Hematopoietic multipotent progenitor cell (in vitro differentiated cells): Measurements from ENCODE around the gene CHMP2A. TPM values are rescaled to one million over a fixed set of nuclear protein-coding genes. Genes with fewer than 3 reads are reported as not detected.

Experiments
- DNase-seq, 3 donors: peaks; one replicate each; pipeline ENCODE4 v3.0.0-alpha.2; 2011 to 2015; ENCODE audit warnings: low read depth in 2 of 3, low spot score in 2 of 3
- total RNA-seq: library from RNA; depleted of rRNA; stranded (reverse); fragments of >200 nt; gene quantifications from one replicate; pipeline ENCODE4 v1.2.3, GENCODE V29; 2012

CHMP2A gene
- total RNA-seq, 1 donor = 59.8 TPM

DNA sequence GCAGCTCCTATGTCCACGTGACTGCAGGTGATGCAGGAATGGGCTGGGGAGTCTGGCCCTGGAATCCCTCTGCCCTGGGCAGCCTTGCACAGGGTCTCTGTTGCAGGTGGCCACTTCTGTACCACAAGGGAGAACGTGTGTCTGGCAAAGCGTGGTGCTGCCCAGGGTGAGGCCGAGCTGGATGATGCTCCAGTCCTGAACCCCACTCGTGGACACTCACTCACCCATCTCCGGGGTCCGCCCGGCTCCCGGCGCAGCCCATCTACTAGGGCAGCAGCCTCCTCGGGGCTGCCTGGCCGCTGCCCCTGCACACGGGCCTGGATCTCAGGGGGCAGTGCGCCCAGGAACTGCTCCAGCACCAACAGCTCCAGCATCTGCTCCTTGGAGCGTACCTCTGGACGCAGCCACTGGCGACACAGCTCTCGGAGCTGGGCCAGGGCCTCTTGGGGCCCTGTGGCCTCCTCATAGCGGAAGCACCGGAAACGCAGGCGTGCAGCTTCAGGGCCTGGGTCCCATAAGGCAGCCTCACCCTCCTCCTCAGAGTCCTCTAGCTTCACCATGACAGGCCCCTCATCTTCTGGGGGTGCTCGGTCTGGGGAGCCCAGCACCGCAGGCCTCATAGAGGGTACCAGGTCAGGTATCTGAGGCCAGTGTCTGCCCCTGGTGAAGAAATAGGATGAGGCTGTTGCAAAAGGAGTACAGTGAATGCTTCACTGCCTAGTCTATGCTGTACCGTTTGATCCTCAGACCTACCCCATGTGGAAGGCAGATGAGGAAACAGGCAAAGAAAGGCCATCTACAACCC, 16.1 kb upstream of the CHMP2A start:
- DNase-seq = no peak

GRCh38 chr19:58569943-58570670, 15.2 kb upstream of the CHMP2A start:
- no peak for DNase-seq

DNA sequence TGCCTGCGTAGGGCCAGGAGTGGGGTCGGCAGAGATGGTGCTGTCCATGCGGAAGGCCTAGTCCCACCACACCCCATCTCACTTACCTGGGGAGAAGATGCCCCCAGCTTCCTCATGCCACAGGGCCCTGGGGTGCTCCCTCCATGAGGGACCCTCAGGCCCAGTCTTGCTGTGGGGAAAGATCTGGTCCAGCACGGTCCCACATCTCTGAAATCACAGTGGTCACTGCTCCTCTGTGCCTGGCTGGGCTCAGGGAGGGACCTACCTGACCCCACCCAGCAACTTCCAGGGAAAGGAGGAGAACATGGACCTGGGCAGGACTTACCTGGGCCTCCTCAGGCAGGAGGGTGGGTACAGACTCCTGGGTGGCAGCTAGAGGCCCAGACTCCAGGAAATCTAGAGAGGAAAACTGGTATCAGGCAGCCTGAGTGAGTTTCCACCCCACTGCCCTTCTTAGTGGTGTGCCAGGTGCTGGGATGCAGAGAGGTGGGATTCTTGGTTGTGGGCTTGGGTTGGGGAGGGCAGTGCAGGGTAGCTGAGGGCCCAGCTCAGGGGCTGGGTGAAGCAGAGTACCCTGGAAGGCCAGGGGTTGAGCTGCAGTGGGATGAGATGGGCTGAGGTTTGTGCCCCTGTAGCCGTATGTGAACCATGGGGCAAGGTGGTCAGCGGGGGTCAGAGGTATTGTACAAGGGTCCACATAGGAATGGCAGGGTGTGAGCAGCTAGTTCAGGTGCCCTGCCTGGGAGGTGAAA, 14.5 kb upstream of the CHMP2A start:
- no peak for DNase-seq

GRCh38 chr19:58568453-58569130, 13.7 kb upstream of the CHMP2A start:
- DNase-seq = no peak

- DNase-seq = no peak
These were observed 12.1 kb upstream of the CHMP2A start for GRCh38 chr19:58566989-58567388.

- DNase-seq = no peak
These were observed 8.9 kb upstream of the CHMP2A start for GRCh38 chr19:58563823-58564222.

DNA sequence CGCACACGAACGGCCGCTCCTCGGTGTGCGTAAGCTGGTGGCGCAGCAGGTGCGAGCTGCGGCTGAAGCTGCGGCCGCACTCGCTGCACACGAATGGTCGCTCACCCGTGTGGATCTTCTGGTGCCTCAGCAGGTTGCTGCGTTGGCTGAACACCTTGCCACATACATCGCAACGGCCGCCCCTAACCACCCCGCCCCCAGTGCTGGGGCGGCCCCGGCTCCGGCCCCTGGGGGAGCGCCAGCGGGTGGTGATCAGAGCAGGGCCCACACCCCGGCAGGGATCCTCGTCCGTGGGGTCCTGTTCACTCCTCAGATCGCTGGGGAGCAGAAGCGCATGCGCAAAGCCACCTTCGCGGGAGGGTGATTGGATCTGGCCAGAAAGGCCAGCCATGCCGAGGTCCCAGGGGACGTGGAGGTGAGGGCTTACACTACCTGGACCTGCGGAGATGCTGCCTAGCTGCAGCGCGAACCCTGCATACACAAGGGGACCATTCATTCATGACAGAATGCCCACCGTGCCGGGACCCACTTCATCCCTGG, 8.2 kb upstream of the CHMP2A start:
- peak in 1 of 3 donors; percentile 29 for DNase-seq

DNA sequence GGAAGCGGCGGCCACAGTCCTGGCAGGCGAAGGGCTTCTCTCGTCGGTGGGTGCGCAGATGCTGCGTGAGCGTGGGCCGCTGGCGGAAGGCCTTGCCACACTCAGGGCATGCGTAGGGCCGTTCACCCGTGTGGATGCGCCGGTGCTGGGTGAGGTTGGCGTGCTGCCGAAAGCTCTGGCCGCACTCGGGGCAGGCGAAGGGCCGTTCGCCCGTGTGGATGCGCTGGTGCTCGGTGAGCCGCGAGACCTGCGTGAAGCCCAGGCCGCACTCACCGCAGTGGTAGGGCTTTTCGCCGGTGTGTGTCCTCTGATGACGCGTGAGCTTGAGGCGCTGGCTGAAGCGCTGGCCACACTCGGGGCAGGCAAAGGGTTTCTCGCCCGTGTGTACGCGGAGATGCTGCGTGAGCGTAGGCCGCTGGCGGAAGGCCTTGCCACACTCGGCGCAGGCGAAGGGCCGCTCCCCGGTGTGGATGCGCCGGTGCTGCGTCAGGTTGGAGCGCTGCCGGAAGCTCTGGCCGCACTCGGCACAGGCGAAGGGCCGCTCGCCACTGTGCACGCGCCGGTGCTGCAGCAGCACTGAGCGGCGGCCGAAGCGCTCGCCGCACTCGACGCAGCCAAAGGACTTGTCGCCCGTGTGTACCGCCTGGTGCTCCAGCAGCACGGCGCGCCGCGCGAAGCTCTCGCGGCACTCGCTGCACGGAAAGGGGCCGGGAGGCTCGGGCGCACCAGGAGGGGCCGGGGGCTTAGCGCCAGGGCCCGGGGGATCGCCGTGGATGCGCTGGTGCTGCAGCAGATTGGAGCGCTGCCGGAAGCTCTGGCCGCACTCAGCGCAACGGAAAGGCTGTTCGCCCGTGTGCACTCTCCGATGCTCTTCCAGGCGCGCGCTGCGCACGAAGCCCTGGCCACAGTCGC, 7.5 kb upstream of the CHMP2A start:
- DNase-seq = peak; percentile 30 to 52 (median 33)

- no peak for DNase-seq
These were observed 6.6 kb upstream of the CHMP2A start for GRCh38 chr19:58561373-58562121.

GRCh38 chr19:58560921-58561320, 6.0 kb upstream of the CHMP2A start:
- DNase-seq = no peak

- DNase-seq = no peak
These were observed 5.3 kb upstream of the CHMP2A start for GRCh38 chr19:58560007-58560887.

DNA sequence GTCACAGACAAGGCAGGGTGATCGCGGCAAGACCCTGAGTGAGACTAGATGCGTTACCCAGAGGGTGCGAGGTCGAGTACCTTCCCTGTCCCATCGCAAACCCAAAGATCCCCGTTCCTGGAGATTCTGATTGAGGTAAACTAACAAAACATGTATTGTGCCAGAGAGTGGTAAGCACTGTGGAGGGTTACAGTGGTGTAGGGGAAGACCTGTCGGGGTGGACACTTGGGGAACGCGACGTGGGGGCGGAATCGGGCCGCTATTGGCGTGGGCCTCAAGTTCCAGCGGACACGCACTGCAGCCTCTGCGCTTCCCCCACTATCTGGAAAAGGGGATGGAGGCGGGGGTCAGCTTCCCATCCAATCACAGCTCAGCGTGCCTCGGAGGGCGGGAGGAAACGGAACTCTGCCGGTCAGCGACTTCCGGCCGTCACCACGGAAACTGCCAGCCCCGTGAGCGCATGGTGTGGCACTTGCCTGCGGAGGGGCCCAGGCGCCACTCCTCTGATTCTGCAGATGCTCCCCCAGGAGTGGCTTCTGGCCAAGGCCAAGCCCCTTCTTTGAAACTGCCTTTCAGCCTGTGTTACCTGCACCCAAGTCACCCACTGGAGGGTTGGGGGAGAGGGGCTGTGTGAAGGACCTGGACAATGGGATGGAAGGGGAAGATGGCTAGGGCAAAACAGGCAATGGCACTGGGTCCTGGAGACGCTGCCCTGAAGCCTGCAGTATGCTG, 4.5 kb upstream of the CHMP2A start:
- peak in 2 of 3 donors; percentile 63 to 80 for DNase-seq

GRCh38 chr19:58558623-58559274, 3.8 kb upstream of the CHMP2A start:
- peak; percentile 97 to 99 (median 98) for DNase-seq

DNA sequence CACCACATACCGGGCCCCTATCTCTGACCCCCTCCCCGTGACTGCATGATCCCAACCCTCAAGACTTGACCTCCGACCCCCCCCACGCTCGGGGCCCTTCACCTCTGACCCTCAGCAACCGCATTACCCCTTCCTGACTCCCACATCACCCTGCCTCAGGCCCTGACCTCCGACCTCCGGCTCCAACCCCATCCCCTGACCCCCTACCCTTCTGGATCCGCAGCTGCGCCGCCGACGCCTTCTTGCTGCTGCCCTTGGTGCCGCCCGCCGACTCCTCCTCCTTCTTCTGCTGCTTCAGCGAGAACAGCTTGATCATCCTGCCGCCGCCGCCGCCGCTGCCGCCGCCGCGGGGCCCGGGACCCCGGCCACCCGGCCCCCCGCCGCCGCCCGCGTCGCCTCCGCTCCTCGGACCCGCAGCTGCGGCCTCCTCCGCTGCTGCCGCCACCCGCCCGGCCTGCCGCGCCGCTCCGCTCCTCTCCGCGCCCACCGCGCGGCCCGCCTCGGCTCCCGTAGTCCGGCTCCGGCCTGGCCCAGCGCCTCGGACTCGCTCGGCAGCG, 3.2 kb upstream of the CHMP2A start, which contains the start of gene UBE2M:
TSS of gene UBE2M (minus strand) at position 546 of the 557 bp plus-strand sequence. CDS start at position 316, 230 bp downstream.
- DNase-seq = peak; percentile 29 to 61 (median 46)

DNA sequence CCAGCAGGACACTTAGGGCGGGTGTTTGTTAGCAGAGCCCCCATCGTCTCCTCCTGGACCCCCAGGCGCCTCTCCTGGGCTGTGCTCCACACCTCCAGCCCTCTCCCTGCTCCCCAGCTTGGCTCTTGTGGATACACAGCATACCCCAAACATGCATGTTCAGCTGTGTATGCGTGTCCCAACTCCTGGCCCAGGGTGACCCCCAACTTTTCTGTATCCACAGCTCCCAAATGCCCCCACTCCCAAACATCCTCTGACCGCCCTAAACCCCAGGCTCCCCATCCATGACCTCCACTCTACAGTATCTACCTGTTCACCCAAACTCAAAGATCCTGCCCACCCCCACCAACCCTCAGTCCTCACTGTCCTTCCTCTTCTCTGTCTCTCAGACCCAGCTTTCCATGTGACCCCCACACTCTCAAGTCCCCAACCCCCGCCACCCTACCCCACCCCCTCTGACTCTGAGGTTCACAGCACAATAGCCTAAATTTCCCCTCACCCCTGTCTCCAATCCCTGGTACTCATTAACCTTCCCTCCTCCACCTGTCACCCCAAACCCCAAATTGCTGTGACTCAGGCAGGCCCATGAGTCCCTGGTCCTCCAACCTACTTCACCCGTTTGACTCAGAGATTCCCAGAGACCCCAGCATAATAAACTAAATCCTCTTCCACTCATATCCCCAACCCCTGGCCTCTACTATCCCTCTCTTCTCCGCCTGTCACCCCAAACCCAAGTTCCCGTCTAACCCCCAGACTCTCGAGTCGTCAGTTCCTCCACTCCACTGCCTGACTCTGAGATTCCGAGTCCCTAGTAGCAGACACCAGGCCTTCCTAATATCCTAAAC, 2.5 kb upstream of the CHMP2A start:
- no peak for DNase-seq
